GM13977 (cell line): ENCODE measurements around the gene ERBB4.
"Not testable (repeated sequence)": the region's sequence is repeated elsewhere in the genome, so short reads cannot be mapped to it uniquely, and the experiment has no call there.

ENCODE experiments used
- DNase-seq: peaks from one replicate; pipeline ENCODE4 v3.0.0; 2012; ENCODE audit warnings: low spot score
- in situ Hi-C: fragments of 300-500 bp; cut with MboI; formaldehyde crosslinking; loops from one replicate; pipeline ENCODE4 v1.12.0; 2022; ENCODE audit warnings: low sequenced_read_pairs, low pct_unique_long_range_greater_than_20kb, mixed read lengths, inconsistent platforms; ENCODE audit not compliant: unreplicated experiment
- TF ChIP-seq, protein P1 (sequence below): IDR thresholded peaks from 2 replicates; pipeline ENCODE4 v1.5.1; 2012; ENCODE audit warnings: mild to moderate bottlenecking, control low read depth; ENCODE audit not compliant: insufficient read depth; ENCODE audit errors: extremely low read depth, missing control alignments

ERBB4 gene

DNA sequence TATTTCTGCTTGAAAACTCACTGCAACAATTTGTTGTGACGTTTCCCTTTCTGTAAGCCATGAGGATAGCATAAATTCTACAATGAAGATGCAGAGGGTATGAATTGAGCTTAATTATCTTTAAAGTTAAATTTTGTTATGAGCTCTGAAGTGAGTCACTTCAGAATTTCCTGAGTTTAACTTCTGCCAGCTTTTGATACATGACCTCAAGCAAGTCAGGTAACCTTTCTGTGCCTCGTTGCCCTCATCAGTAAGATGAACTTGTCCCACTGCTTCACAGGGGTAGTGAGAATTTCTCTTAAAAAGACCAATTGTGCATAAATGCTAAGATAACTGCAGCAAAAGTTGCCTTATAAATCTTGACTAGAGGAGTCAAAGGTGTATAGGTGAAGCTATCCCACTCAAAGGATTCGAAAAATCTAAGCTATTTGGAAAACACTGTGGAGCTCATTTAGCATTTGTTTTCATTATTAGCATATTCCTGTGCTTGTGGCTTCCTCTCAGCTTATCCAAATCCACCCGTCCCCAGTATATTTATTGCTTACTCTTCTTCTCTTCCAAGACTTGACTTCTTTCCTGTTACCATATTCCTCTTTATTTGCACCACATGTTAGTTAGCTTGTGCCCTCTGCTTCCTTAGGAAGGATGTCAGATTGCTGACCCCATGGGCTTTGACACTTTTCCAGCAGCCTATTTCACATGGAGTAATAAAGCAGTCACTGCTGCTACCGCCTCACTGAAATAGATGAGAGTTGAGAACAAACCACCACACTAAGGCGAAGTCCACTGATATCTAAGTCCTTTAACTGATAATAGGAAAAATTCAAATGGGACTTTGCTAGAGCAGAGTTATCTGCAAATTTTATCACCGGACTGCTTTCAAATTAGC lies 428.6 kb downstream of the ERBB4 start:
- in situ Hi-C loops: no loop called here
- no peak for DNase-seq
- TF ChIP-seq, protein P1, sequence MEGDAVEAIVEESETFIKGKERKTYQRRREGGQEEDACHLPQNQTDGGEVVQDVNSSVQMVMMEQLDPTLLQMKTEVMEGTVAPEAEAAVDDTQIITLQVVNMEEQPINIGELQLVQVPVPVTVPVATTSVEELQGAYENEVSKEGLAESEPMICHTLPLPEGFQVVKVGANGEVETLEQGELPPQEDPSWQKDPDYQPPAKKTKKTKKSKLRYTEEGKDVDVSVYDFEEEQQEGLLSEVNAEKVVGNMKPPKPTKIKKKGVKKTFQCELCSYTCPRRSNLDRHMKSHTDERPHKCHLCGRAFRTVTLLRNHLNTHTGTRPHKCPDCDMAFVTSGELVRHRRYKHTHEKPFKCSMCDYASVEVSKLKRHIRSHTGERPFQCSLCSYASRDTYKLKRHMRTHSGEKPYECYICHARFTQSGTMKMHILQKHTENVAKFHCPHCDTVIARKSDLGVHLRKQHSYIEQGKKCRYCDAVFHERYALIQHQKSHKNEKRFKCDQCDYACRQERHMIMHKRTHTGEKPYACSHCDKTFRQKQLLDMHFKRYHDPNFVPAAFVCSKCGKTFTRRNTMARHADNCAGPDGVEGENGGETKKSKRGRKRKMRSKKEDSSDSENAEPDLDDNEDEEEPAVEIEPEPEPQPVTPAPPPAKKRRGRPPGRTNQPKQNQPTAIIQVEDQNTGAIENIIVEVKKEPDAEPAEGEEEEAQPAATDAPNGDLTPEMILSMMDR: no peak

DNA sequence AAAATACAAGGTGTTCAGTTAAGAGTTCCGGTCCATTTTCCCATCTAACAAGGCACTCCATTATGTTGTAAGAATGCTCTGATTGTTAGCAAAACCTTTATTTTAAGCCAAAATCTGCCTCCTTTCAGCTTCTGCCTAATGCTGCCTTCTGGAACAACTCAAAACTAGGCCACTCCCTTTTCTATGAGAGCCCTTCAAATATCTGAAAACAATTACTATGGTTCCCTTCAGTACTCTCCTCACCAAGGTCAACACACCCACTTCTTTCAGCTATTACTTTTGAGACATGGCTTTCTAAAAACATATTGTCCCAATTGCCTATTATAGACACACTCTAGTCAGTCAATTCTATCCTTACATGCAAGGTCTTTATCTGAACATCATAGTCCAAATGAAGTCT lies 429.4 kb downstream of the ERBB4 start:
- DNase-seq: no peak
- TF ChIP-seq, protein P1: no peak
- in situ Hi-C loops: no loop called here

DNA sequence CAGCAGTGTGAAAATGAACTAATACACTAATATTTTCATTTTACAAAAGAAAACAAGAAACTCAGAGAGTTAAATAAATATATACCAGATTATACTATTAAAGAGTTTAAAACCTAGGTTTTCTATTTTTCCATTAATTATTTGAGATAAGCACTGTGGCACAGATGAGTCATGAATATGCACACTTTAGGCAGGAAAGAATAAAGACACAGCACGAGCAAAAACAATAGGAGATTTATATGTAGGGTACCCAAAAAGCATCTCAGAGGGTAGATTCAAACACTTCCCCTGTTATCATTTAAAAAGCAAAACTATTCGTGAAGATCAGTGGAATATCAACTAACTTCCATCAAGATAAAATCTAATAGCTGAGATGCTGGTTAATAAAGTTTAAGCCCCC lies 430.6 kb downstream of the ERBB4 start:
- TF ChIP-seq, protein P1: no peak
- in situ Hi-C loops: no loop called here
- no peak for DNase-seq

DNA sequence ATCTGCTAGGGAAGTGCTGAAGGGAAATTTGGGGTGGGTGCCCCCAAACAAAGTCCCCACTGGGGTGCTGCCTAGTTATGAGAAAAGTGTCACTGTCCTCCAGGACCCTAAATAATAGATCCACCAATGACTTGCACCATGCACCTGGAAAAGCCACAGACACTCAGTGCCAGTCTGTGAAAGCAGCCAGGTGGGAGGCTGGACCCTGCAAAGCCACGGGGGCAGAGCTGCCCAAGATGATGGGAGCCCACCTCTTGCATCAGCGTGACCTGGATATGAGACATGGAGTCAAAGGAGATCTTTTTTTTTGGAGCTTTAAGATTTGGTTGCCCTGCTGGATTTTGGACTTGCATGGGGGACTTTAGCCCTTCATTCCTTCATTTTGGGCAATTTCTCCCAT lies 431.6 kb downstream of the ERBB4 start:
- in situ Hi-C loops: no loop called here
- DNase-seq: no peak
- TF ChIP-seq, protein P1: no peak

DNA sequence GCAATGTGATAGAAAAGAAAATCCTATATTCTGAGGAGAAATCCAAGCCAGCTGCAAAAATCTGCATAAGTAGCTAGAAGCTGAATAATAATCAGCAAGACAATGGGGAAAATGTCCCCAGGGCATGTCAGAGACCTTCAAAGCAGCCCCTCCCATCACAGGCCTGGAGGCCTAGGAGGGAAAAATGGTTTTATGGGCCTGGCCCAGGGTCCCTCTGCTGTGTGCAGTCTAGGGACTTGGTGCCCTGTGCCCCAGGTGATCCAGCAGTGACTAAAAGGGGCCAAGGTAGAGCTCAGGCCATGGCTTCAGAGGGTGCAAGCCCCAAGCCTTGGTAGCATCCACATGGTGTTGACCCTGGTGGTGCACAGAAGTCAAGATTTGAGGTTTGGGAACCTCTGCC lies 432.1 kb downstream of the ERBB4 start:
- in situ Hi-C loops, DNase-seq: not testable (repeated sequence)

DNA sequence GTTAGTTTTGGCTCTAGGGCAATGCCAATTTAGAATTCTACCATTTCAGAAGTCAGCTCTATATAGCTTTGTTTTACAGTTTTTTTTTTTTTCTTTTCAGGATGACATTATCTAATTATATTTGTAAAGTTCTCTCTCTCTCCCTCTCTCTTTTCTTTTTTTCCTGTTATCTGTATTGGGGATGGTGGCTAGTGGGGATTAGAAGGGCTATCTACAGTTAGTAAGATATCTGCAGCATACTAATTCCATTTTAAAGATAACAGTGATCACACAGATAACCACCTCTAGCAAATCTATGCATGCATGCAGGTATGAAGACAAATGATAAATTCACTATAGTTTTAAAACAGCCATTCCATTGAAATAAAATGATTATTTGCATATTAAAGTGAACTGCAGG lies 438.9 kb downstream of the ERBB4 start:
- TF ChIP-seq, protein P1: no peak
- no peak for DNase-seq
- in situ Hi-C loops: no loop called here

DNA sequence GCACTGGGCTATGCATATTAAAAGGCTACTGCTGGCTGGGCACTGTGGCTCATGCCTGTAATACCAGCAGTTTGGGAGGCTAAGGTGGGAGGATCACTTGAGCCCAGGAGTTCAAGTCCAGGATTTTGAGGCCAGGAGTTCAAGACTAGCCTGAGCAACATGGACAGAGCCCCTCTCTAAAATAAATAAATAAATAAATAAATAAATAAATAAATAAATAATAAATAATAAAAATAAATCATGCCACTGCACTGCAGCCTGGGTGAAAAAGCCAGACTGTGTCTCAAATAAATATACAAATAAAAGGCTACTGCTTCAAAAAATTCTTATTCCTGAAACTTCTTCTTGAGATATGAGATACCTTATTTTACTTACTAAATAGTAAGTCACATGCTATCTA lies 439.6 kb downstream of the ERBB4 start:
- no peak for DNase-seq
- TF ChIP-seq, protein P1: no peak
- in situ Hi-C loops: no loop called here
